Testis (tissue), 3 donors: ENCODE measurements around the gene TMED1. TPM values are rescaled to one million over a fixed set of nuclear protein-coding genes. Genes with fewer than 3 reads are reported as not detected.

Experiments
- DNase-seq: peaks from one replicate; pipeline ENCODE4 v3.0.0-alpha.2; 2019
- H3K27ac ChIP-seq, 2 donors: fragments of 200-600 bp; sonication (generic); one replicate each; pipeline ENCODE4 v1.5.1; 2019
- H3K27me3 ChIP-seq: fragments of 200-600 bp; sonication (generic); one replicate; pipeline ENCODE4 v1.5.1; 2019
- H3K36me3 ChIP-seq: fragments of 200-600 bp; sonication (generic); one replicate; pipeline ENCODE4 v1.5.1; 2017; ENCODE audit warnings: low read depth; ENCODE audit errors: missing control alignments
- H3K4me1 ChIP-seq: fragments of 200-600 bp; sonication (generic); one replicate; pipeline ENCODE4 v1.5.1; 2019
- H3K4me3 ChIP-seq, 2 donors: fragments of 200-600 bp; sonication (generic); one replicate each; pipeline ENCODE4 v1.5.1; 2017 to 2019
- H3K9me3 ChIP-seq: fragments of 200-600 bp; sonication (generic); one replicate; pipeline ENCODE4 v1.5.1; 2017
- POLR2A ChIP-seq: fragments of 450-650 bp; IDR thresholded peaks from one replicate; pipeline ENCODE4 v1.6.1; 2017; ENCODE audit warnings: antibody characterized with exemption, mild to moderate bottlenecking, moderate library complexity
- WGBS, 2 donors: methylation state at CpG; one replicate each; pipeline ENCODE4 v1.1.5; 2018; 5-methylcytosine and 5-hydroxymethylcytosine counted together
- intact Hi-C: fragments of 100-400 bp; cut with DNase I; formaldehyde crosslinking; loops from one replicate; pipeline ENCODE4 v1.15.1; 2023; ENCODE audit warnings: low total_unique reads
- polyA plus RNA-seq: library from polyadenylated mRNA; stranded (reverse); fragments of 350-450 nt; fragmentation: Illumina TruSeq; extraction: RNeasy Lipid Tissue Mini Kit (QIAGEN cat#74804); gene quantifications from one replicate; pipeline ENCODE4 v1.2.3, GENCODE V29; 2014; ENCODE audit warnings: low read depth, low replicate concordance; ENCODE audit not compliant: insufficient read depth
- total RNA-seq, 2 donors: library from RNA; depleted of rRNA; stranded (reverse); fragments of >200 nt; gene quantifications; one replicate each; pipeline ENCODE4 v1.2.3, GENCODE V29; 2016
- TF ChIP-seq, protein P1 (sequence below), 3 experiments: fragments of 450-650 bp in 2 of 3; fragments of 200-600 bp in 1 of 3; sonication (generic) in 1 of 3; IDR thresholded peaks; one replicate each; pipeline ENCODE4 v1.5.1; 2016 to 2019; ENCODE audit warnings: antibody characterized with exemption in 3 of 3, mild to moderate bottlenecking in 2 of 3, moderate library complexity in 1 of 3

TMED1 gene
- total and polyA plus RNA-seq, 3 donors from 2014 or later, result 30.2 to 59.3 (median 34.0) TPM

DNA sequence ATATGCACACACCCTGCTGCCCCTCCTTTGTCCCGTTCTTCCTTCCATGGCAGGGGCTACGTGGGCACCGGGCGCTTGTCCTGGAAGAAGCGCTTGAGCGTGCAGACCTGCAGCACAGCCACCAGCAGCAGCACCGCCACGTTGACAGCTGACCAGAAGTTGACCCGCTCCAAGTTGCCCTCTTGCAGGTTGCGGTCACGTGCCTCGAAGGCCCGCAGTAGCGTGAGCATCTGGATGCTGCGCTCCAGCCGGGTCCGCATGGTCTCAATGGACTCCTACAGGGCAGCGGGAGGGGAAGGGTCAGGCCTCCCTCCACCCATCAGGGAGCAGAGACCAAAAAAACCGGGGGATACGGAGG, 3.1 kb downstream of the TMED1 start:
- no peak for DNase-seq
- H3K36me3 ChIP-seq, result no peaks in the 10 kb centered on the region
- H3K9me3 ChIP-seq, result no peaks in the 10 kb centered on the region
- no peak for TF ChIP-seq POLR2A
- TF ChIP-seq, protein P1, sequence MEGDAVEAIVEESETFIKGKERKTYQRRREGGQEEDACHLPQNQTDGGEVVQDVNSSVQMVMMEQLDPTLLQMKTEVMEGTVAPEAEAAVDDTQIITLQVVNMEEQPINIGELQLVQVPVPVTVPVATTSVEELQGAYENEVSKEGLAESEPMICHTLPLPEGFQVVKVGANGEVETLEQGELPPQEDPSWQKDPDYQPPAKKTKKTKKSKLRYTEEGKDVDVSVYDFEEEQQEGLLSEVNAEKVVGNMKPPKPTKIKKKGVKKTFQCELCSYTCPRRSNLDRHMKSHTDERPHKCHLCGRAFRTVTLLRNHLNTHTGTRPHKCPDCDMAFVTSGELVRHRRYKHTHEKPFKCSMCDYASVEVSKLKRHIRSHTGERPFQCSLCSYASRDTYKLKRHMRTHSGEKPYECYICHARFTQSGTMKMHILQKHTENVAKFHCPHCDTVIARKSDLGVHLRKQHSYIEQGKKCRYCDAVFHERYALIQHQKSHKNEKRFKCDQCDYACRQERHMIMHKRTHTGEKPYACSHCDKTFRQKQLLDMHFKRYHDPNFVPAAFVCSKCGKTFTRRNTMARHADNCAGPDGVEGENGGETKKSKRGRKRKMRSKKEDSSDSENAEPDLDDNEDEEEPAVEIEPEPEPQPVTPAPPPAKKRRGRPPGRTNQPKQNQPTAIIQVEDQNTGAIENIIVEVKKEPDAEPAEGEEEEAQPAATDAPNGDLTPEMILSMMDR (IDR thresholded peaks at IDR 0.05), result no peak
- H3K4me1 ChIP-seq, result peaks cover 7% of the 10 kb centered on the region
- no peak overlapping the region for H3K27ac ChIP-seq
- no peaks in the 10 kb centered on the region for H3K27me3 ChIP-seq
- no peak overlapping the region for H3K4me3 ChIP-seq
- intact Hi-C loops, result no loop called here
- WGBS, 2 donors, result 38 to 73% methylated on average over 2 to 20 of the region's 20 CpGs

DNA sequence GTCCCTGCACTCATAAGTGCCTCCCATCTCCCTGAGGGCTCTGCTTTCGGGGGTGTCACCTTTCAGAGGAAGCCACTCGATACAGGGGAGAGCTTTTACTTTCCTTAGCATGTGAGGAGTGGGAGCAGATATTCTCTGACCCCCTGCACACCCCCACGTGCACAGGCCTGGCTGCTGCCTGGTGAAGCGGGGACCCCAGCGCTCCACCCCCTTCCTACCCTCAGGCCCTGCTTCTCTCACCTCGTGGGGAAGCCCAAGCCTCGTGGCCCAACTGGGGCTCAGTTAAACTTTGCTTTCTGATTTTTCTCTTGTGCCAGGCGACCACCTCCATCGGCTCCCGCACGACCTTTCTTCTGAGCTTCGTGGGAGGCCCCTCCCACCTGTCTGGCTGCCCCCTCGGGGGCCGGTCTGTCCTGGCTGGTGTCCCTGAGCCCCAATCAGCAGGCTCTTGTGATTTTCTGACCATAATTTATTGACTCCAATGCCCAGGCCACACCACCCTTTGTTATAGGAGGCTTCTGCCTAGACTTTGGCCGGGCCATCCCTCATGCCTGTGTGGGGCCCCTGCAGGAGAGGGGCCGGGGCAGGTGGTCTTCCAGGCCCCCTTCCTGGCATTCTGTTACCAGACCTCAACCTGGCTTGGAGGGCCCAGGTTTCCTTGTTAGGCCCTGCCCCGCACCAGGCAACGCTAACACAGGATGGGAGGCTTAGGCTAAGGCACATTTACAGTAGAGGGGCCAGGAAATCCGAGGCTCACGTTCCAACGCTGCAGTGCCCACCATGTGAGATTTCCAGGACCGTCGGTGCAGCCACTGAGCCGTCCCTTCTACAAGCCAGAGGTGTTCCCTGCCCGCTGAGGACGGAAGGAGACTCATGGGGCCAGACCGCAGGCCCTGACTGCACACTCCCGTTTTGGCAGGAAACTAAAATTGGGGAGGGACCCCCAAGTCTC, 3.7 kb downstream of the TMED1 start:
- TF ChIP-seq POLR2A, result no peak
- TF ChIP-seq, protein P1 (IDR thresholded peaks at IDR 0.05), result no peak
- Histone ChIP-seq H3K27ac (no peak overlapping the region), H3K9me3 (no peaks in the 10 kb centered on the region), H3K4me3 (no peak overlapping the region), H3K27me3 (no peaks in the 10 kb centered on the region), H3K4me1 (peaks cover 7% of the 10 kb centered on the region), H3K36me3 (no peaks in the 10 kb centered on the region)
- intact Hi-C loops, result no loop called here
- 68 to 72% methylated on average over 14 to 28 of the region's 28 CpGs for WGBS, 2 donors
- no peak for DNase-seq

DNA sequence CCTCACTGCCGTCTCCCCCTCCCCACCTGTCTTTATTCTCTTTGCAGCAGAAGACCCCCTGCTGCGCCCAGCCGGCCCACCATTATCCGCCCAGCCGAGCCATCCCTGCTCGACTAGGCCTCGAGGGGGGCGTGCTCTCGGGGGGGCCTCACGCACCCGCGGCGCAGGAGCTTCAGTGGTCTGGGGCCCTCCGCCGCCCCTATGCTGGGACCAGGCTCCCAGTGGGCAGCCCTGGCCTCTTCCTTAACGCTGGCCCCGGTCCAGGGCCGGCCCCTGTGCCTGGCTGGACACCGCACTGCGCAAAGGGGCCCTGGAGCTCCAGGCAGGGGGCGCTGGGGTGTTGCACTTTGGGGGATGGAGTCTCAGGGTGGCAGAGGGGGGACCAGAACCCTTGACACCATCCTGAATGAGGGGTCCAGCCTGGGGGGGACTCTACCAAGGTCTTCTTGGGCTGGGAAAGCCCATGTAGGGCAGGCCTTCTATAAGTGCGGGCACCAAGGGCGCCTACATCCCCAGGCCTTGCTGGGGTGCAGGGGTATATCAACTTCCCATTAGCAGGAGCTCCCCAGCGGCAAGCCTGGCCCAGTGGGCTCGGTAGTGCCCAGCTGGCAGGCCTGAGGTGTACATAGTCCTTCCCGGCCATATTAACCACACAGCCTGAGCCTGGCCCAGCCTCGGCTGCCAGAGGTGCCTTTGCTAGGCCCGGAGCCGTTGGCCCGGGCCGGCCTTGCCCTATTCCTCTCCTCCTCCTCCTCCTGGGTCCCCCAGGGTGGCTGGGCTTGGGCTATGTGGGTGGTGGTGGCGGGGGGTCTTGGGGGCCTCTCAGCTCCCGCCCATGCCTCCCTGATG, 4.9 kb downstream of the TMED1 start:
- DNase-seq, result no peak
- Histone ChIP-seq H3K27me3 (no peaks in the 10 kb centered on the region), H3K4me1 (peaks cover 7% of the 10 kb centered on the region), H3K4me3 (no peak overlapping the region), H3K9me3 (no peaks in the 10 kb centered on the region), H3K36me3 (no peaks in the 10 kb centered on the region), H3K27ac (no peak overlapping the region)
- WGBS, 2 donors, result 86 to 87% methylated on average over 16 to 22 of the region's 33 CpGs
- TF ChIP-seq, protein P1 (IDR thresholded peaks at IDR 0.05), result no peak
- no peak for TF ChIP-seq POLR2A
- intact Hi-C loops, result no loop called here

DNA sequence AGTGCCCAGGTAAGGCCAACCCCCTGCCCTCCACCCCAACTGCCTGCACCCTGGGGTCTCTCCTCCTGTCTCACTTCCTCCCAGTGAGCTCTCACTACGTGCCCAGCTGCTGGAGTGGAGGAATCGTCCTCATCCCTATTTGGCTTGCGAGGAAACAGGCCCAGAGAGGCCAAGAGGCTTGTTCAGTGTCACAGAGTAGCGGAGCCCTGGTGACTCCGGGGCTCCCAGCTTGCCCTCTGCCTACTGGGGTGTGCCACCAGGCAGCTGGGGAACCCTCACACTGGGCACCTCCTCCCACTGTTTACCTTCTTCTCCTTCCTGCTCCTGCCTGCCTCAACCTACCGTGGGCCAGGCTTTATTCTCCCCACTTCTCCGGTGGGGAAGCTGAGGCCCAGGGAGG, 5.6 kb downstream of the TMED1 start:
- 83 to 89% methylated on average over 7 of the region's 7 CpGs for WGBS, 2 donors
- H3K36me3 ChIP-seq, result no peaks in the 10 kb centered on the region

More for the DNA sequence above, 5.6 kb downstream of the TMED1 start:
- Histone ChIP-seq H3K27ac (no peak overlapping the region), H3K9me3 (no peaks in the 10 kb centered on the region), H3K4me3 (no peak overlapping the region), H3K27me3 (no peaks in the 10 kb centered on the region), H3K4me1 (peaks cover 6% of the 10 kb centered on the region)
- no peak for TF ChIP-seq POLR2A
- TF ChIP-seq, protein P1 (IDR thresholded peaks at IDR 0.05), result no peak
- intact Hi-C loops, result no loop called here
- no peak for DNase-seq
